ENCODE measurements around the gene TRIM24.
"Not testable (repeated sequence)": the region's sequence is repeated elsewhere in the genome, so short reads cannot be mapped to it uniquely, and the experiment has no call there.

DNA sequence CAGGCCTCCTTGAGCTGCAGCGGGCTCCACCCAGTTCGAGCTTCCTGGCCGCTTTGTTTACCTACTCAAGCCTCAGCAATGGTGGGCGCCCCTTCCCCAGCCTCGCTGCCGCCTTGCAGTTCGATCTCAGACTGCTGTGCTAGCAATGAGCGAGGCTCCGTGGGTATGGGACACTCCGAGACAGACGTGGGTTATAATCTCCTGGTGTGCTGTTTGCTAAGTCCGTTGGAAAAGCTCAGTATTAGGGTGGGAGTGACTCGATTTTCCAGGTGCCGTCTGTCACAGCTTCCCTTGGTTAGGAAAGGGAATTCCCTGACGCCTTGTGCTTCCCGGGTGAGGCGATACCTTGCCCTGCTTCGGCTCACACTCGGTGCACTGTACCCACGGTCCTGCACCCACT, 76.8 kb downstream of the TRIM24 start:
- TF ChIP-seq IRF1 (CRISPR knock-in tag; IDR thresholded peaks at IDR 0.05; ENCODE audit: low read depth); GABPA (IDR thresholded peaks at IDR 0.05; ENCODE audit: low read depth, low read length); GABPA (CRISPR knock-in tag; IDR thresholded peaks at IDR 0.05; ENCODE audit: low read depth); ZNF782 (CRISPR knock-in tag; IDR thresholded peaks at IDR 0.05; ENCODE audit: borderline replicate concordance); ZKSCAN8 (CRISPR knock-in tag; IDR thresholded peaks at IDR 0.05; ENCODE audit: borderline replicate concordance); ZNF549 (CRISPR knock-in tag; IDR thresholded peaks at IDR 0.05); CHCHD3 (CRISPR knock-in tag; IDR thresholded peaks at IDR 0.05); ZFAT (CRISPR knock-in tag; conservative IDR thresholded peaks at IDR 0.05); ZBTB40 (IDR thresholded peaks at IDR 0.05); ZBTB40 (CRISPR knock-in tag; IDR thresholded peaks at IDR 0.05); ZFP36L2 (CRISPR knock-in tag; IDR thresholded peaks at IDR 0.05); CTCF (CRISPR knock-in tag; IDR thresholded peaks at IDR 0.05); CREB1 (IDR thresholded peaks at IDR 0.05); CREB1 (CRISPR knock-in tag; IDR thresholded peaks at IDR 0.05); ZFX (CRISPR knock-in tag; IDR thresholded peaks at IDR 0.05; ENCODE audit: low read depth); CREM (IDR thresholded peaks at IDR 0.05); CREM (CRISPR knock-in tag; IDR thresholded peaks at IDR 0.05); HNF4G (IDR thresholded peaks at IDR 0.05; ENCODE audit: borderline replicate concordance, low read depth, low read length); HNF4G (CRISPR knock-in tag; IDR thresholded peaks at IDR 0.05; ENCODE audit: borderline replicate concordance, low read depth): not testable (repeated sequence)
